ENCODE measurements around the gene SH3TC1.

The SH3TC1 gene

DNA sequence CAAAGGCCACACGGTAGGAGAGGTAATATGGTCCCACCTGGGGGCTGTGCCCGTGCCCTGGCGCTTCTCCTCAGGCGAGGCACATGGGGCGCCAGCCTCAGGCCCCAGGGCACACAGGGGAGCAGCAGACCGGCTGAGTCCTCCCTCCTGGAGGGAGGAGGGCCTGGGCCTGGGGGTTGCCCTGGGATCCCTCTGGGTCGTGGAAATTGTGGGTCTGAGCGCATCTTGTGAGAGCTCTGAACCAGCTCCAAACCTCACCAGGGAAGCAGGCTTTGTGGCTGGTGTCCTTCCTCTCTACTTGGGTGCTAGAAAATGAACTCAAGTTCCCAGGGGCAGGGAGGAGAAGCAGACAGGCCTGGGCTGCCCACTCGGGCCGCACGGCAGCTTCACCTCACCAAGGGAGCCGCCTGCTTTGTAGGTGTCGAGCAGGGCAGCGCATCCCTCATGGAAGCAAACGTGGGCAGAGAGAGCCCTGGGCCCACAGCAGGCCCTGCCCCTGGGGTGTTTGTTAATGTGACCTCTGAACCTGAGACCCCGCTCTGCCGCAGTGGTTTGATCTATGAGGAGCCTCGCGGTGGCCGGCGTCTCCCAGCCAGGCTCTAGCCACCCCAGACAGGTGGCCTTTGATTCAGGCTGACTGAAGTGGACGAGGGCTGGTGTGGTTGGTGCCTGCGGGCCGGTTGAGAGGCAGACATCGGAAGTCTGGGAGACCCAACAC is 81.2 kb downstream of the SH3TC1 start:
- no peak for DNase-seq

DNA sequence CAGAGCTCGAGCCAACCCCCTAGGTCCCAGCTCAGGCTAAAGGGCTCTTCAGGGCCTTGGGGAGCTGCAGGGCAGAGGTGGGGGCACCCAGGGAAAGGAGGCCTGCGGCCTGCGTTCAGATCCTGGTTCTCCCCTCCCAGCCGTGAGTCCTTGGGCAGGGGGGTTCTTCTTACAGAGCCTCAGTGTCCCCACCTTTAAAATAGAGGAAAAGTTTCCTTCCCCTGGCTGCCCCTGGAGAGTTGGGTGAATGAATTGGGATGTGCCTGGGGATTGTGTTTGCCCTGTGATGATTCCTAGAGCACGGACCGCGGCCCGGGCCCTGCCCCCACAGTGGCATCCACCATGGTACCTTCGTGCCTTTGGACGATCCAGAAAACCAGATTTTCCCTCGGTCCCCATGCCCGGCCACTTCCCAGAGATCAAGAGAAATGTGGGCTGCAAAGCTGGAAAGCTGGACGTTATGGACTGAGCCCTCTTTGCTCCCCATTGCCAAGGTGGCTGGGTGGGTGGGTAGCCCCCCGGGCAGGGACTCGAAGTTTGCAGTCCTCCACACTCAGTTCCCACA is 81.9 kb downstream of the SH3TC1 start:
- no peak for DNase-seq

DNA sequence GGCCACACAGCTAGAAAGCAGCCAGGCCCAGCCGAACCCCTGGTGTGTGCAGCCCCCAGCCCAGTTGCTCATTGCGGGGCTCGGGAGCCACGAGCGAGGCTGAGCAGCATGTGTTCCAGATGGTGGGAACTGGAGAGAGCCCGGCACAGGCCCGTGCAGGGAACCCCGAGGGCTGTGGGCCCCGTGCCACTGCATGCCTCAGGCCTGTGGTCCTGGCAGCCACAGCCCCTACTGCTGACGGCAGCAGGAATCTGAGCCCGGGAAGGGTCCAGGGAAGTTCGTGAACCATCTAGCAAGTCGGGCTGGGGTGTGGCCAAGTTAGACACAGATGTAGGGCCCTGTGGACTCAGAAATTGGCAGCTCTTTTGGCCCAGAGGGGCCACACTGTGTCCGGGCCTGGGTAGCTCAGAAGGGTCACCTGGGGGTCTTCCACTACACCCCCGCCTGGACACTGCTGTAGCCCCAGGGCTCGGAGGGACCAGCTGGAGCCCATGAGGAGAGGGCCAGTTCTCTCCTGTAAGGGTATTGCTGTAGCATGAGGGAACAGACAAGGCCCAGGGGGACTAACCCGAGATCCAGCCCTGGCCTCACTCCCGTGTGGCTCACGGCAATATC is 82.5 kb downstream of the SH3TC1 start:
- DNase-seq = no peak

DNA sequence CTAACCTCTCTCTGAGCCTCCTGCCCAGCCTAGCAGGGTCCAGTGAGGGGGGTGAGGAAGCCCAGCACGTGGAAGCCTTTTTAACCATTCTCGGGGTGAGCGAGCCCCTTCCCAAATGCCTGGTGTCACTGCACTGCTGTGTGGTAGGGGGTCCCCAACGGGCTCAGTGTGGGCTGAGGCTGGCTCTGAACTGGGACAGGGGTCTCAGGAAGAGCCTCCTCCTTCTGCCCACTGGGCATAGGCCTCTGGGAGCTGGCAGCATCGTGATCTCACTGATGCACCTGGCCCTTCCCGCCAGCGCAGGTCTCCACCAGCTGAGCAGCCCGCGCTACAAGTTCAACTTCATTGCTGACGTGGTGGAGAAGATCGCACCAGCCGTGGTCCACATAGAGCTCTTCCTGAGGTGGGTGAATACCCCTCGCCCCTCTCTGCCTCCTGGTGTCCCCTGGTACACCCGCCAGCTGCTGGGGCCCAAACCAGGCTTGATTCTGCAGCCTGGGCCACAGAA is 83.1 kb downstream of the SH3TC1 start:
- no peak for DNase-seq

DNA sequence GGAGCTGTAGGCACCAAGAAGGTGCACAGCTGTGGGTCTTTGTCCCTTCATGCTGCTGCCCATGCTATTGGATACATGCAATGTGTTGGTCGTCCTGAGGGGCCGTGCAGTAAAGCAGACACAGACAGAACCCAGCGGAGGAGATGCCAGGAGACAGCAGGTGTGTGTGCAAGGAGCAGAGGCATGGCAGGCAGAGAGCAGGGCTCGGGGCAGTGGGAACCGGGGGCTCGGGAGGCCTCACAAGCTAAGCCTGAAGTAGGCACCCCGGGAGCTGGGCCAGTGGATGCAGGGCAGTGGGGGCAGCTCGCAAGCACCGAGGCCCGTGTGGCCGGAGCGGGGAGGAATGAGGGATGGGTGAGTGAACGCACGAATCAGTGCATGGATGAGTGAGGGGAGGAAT is 83.7 kb downstream of the SH3TC1 start:
- no peak for DNase-seq

DNA sequence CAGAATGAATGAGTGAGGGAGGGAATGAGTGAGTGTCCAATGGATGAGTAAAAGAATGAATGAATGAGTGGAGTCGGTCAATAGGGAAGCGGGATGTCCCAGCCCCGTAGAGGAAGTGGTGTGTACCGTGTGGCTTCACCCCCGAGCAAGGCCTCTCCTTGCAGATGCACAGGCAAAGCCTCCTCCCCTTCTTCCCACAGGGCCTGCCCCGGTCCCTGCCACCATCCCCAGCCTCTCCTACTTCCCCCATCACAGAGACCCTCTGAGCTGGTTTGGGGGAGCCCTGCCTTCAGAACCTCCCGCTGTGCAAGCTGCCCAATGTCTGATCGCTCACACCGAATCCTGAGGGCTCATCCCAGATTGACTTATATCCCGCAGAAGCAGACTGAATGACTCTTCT is 84.1 kb downstream of the SH3TC1 start:
- DNase-seq = no peak

DNA sequence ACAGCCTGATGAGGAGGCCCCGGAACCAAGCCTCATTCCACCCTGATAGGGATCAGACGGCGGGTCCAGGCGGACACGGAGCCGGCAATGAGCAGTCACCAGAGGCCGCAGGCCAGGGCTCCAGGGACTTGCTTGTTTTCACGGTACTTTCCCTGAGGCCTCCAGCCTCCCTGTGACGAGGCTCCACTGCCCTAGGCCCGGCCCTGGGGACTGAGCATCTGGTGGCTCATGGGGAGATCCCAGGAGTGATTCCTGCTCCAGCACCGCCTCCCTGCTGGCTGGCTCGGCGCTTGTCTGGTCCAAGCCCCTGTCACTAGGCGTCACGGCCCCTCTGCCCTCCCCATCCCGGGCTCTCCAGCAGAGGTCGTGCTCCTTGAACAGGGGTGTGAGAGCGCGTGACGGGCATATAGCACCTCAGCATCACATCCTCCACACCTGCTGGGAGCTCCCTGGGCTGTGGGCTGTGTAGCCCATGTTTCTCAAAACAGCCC is 84.6 kb downstream of the SH3TC1 start:
- no peak for DNase-seq

DNA sequence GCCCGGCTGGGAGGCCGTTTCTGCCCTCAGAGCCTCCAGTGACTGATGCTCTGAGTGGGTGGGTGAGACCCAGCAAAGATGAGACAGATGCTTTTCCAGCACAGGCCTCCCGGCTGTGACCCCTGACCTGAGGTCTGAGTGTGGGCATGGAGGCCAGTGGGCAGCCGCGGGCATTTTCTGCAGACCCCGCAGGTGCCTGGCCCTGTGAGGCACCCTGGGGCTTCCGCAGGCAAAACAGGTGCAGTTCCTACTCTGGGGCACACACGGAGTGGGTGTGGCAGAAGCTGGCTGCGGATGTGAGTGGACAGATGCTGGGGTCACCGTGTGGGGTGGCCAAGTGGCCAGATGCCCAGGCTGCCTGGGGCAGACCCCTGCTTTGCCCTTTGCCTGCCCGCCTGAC is 85.3 kb downstream of the SH3TC1 start:
- DNase-seq = no peak

DNA sequence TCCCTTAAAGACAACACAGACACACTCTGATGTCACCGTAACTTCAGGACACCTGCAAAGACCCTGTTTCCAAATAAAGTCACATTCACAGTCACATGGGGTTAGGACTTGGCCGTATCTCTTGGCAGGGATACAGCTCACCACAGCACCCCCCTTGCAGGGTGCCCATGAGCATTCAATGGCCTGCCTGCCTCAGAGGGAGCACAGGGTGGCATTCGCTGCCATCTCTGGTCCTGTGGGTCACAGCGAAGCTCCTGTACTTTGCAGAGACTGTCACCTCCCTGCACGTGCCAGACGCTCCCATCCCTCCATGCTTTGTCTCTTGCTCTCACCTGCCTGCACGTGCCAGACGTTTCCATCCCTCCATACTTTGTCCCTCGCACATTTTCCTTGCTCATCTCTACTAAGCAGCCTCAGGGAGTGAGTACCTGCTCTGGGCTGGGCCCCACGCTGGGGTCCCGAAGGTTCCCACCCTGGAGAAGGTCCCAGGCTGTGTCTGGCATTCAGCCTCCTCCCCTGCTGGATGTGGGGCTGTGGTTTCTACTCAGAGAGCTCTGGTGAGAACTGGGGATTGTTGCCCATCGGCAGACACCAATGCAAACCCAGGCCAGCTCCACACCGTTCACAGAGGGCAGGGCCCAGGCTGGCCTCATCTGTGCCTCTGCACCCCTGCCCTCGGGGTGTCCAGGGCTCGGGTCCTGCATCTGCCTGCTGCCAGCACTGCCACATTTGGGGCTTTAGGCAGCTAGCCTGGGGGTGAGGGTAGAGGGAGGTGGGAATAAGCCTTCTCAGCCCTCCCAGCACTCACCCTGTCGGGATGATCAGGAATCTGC is 86.3 kb downstream of the SH3TC1 start:
- no peak for DNase-seq

DNA sequence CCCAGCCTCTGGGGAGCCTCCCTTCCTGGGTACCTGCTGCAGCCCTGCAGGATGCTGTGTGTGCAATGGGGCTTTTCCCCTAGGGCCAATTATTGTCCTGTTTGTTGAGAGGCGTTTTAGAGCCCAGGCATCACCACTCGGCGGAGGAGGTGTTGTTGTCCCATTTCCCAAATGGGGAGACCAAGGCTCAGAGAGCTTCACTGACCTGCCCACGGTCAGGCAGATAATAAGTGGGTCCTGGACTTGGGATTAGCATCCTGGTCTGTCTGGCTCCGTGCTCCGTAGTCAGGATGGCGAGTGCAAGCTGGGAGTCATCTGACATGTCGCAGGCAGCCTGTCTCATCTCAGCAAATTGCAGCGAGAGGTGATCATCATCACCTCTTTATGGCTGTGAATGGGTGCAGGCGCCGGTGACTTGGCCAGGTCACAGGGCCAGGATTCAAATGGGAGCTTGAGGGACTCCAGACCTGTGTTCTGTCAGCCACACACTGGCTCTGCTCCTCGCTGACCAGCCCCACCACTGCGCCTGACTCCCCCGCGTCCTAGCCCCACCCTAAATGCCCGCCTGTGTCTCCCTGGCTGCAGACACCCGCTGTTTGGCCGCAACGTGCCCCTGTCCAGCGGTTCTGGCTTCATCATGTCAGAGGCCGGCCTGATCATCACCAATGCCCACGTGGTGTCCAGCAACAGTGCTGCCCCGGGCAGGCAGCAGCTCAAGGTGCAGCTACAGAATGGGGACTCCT is 87.1 kb downstream of the SH3TC1 start:
- DNase-seq = no peak

DNA sequence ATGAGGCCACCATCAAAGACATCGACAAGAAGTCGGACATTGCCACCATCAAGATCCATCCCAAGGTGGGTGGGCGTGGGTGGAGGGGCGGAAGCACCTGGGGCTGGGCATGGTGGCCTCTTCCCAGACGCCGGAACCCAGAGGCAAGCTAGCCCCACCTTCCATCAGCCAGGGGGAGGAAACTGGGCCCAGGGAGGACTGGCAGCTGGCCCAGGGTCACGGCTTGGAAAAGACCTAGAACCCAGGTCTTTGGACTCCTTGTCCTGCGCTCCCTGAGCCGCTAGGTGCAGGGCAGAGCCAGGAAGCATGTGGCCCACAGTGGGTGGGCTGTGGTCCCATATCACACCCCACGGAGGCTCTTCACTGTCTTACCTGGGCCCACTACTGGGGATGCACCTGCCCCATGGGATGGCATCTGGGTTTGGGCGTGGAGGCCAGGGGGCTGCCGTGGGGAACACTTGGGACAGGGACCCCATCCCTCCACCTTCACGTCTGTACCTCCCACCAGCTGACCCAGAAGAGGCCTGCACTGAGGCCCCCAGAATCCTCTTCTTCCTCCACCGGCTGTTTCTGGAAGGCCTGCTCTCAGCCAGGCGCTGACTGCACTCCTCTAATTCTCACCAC is 87.7 kb downstream of the SH3TC1 start:
- DNase-seq = no peak

DNA sequence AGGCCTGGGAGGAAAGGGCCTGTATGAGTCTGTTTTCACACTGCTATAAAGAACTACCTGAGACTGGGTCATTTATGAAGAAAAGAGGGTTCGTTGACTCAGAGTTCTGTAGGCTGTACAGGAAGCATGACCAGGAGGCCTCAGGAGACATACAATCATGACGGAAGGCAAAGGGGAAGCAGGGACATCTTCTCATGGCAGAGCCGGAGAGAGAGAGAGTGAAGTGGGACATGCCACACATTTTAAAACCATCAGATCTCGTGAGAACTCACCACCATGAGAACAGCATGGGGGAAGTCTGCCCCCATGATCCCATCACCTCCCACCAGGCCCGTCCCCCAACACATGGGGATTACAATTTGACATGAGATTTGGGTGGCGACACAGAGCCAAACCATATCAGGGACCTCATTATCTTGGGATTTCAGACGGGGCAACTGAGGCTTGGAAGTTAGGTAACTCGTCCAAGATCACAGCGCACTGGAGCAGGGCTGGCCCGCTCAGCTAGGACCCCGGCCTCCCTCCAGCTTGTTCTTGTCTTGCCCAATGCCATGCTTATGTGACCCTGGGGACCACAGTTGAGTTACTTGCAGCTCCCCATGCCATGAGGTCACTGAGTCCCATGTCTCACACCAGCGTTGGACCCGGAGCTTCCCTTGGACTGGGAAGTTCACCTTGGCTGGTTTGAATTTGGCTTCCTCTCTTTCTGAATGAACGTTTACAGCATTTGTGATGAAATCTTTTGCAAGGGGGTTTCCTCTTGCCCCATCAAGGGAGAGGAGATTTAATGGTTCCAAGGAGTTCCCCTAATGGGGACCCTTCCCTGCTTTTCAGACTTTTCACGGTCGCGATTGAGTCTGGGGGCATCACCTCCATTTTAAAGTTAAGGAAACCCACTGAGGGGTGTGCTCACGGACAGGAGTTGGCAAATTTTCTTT is 88.5 kb downstream of the SH3TC1 start:
- no peak for DNase-seq

DNA sequence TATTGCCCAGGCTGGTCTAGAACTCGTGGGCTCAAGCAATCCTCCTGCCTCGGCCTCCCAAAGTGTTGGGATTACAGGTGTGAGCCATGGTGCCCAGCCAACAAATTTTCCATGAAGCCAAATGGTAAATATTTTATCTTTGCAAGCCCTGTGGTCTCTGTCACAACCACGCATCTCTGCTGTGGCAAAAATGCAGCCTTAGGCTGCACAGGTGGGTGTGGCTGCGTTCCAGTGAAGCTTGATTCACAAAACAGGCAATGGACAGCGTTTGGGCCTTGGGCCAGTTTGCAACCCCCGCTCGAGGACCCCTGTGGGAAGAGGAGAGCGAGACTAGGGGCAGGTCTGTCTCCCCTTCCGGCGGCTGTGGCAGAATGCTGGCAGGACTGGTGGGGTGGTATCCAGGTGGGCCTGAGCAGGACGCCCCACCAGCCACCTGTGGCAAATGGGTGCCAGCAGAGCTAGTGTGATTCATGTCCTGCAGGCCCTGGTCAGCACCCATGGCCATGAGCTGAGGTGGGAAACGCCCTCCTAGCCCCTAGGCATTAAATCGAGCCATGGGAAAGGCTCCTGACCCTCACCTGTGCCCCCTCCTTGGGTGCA is 90.2 kb downstream of the SH3TC1 start:
- DNase-seq = no peak

DNA sequence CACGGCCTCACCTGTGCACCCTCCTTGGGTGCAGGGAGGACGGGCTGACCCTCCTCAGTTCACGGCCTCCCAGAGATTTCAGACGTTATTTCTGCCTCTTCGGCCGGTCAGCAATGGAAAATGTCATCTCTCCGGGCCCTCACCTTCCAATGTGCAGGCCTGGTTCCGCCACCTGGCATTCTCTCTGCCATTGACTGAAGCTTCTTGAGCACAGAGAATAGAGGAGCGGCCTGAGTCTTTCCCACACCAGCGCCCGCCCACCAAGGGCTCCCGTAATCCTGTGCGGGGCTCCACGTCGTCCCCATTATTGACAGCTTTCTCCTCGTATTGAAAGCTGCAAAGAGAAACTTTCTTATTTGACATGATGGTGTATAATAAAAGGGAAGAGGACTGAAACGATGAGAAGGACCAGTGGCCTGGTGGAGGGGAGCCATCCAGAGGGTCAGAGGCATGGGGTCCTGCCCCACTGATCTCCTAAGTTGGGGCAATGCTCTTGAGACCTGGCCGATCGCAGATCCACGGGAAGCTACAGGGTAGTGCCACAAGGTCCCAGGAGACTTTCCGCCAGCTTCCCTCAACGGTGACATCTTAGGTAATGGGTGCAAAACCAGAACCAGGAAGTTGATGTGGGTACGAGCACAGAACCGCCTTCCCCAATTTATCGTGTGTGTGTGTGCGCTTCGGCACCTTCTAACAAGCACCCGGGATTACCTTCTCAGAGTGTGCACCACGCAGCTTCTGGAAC is 91.0 kb downstream of the SH3TC1 start:
- no peak for DNase-seq

DNA sequence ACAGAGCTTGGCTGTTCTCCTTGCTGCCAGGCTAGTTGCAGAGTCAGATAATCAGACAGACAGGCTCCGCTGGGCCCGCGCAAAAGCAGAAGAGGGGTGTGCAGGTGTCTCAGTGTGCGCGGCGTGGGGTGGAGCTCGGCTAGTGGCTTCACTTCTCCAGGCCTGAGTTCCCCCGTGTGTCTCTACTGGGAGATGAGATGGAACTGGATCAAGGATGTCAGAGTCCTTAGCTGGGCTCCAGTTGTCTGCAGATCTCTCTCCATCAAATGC is 91.5 kb downstream of the SH3TC1 start:
- no peak for DNase-seq
